Measurements from ENCODE around the gene HLX.

DNA sequence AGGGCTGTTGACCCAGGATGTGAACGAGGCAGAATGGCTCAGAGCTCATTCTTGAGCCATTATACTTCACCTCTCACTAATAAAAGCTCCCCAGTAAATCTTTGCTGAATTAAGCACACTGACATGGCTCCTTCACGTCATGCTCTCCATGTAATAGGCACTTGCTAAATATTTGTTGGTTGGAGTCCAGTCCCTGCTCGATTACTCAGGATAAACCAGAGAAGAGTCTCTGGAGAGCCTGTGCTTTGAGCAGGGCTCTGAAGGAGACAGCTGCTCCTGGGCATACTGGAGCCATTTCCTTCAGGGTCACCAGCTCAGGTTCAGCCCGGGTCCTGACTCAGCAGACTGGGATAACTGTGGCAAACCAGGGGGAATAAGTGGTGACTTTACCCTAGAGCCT is 46.9 kb downstream of the HLX start:
- TF ChIP-seq EP300 (IDR thresholded peaks at IDR 0.05) (no peak), POLR2A (IDR thresholded peaks at IDR 0.05) (no peak)
- TF ChIP-seq, protein P1, sequence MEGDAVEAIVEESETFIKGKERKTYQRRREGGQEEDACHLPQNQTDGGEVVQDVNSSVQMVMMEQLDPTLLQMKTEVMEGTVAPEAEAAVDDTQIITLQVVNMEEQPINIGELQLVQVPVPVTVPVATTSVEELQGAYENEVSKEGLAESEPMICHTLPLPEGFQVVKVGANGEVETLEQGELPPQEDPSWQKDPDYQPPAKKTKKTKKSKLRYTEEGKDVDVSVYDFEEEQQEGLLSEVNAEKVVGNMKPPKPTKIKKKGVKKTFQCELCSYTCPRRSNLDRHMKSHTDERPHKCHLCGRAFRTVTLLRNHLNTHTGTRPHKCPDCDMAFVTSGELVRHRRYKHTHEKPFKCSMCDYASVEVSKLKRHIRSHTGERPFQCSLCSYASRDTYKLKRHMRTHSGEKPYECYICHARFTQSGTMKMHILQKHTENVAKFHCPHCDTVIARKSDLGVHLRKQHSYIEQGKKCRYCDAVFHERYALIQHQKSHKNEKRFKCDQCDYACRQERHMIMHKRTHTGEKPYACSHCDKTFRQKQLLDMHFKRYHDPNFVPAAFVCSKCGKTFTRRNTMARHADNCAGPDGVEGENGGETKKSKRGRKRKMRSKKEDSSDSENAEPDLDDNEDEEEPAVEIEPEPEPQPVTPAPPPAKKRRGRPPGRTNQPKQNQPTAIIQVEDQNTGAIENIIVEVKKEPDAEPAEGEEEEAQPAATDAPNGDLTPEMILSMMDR (IDR thresholded peaks at IDR 0.05), result no peak

Data from upper lobe of left lung (tissue), 4 donors.